H9 (cell line): Measurements from ENCODE around the gene DNAJC11. TPM values are rescaled to one million over a fixed set of nuclear protein-coding genes. Genes with fewer than 3 reads are reported as not detected.

Experiments used
- DNase-seq: peaks from one replicate; pipeline ENCODE4 v3.0.0-alpha.2; 2017
- H2AFZ ChIP-seq: one replicate; pipeline ENCODE4 v1.6.1; 2013; ENCODE audit warnings: mild to moderate bottlenecking, low read length, control low read depth, moderate library complexity
- H2AK5ac ChIP-seq: 2 replicates; pipeline ENCODE4 v1.6.1; 2013; ENCODE audit warnings: low read length, control low read depth, mixed read lengths; ENCODE audit not compliant: insufficient read length
- H2BK120ac ChIP-seq: one replicate; pipeline ENCODE4 v1.6.1; 2013; ENCODE audit warnings: low read depth, mild to moderate bottlenecking, low read length, control low read depth, inconsistent platforms; ENCODE audit not compliant: poor library complexity, severe bottlenecking
- H2BK12ac ChIP-seq: 2 replicates; pipeline ENCODE4 v1.6.1; 2013; ENCODE audit warnings: low read length, control low read depth, mixed read lengths, low read depth; ENCODE audit not compliant: insufficient read length
- H2BK15ac ChIP-seq: 2 replicates; pipeline ENCODE4 v1.6.1; 2013; ENCODE audit warnings: low read depth, low read length, control low read depth
- H2BK20ac ChIP-seq: one replicate; pipeline ENCODE4 v1.6.1; 2013; ENCODE audit warnings: low read depth, mild to moderate bottlenecking, low read length, control low read depth, inconsistent platforms; ENCODE audit not compliant: poor library complexity, severe bottlenecking
- H2BK5ac ChIP-seq: 2 replicates; pipeline ENCODE4 v1.6.1; 2013; ENCODE audit warnings: low read length, control low read depth, mixed read lengths; ENCODE audit not compliant: insufficient read length
- H3K14ac ChIP-seq: 2 replicates; pipeline ENCODE4 v1.6.1; 2013; ENCODE audit warnings: low read length, control low read depth; ENCODE audit not compliant: insufficient read depth
- H3K18ac ChIP-seq: 2 replicates; pipeline ENCODE4 v1.6.1; 2013; ENCODE audit warnings: low read depth, mild to moderate bottlenecking, mixed read lengths, low read length, control low read depth; ENCODE audit not compliant: insufficient read length
- H3K23ac ChIP-seq: 2 replicates; pipeline ENCODE4 v1.6.1; 2013; ENCODE audit warnings: low read length, control low read depth, mixed read lengths, low read depth; ENCODE audit not compliant: insufficient read length
- H3K23me2 ChIP-seq: 2 replicates; pipeline ENCODE4 v1.6.1; 2013; ENCODE audit warnings: low read depth, mild to moderate bottlenecking, mixed read lengths, low read length, control low read depth; ENCODE audit not compliant: insufficient read length, poor library complexity, severe bottlenecking
- H3K27ac ChIP-seq: 2 replicates; pipeline ENCODE4 v1.5.1; 2013; ENCODE audit warnings: low read length, control low read depth, mixed read lengths, low read depth; ENCODE audit not compliant: insufficient read length
- H3K27me3 ChIP-seq: 2 replicates; pipeline ENCODE4 v1.6.1; 2013; ENCODE audit warnings: low read length, control low read depth, inconsistent platforms; ENCODE audit not compliant: insufficient read depth
- H3K4ac ChIP-seq: 2 replicates; pipeline ENCODE4 v1.6.1; 2013; ENCODE audit warnings: low read depth, mild to moderate bottlenecking, control low read depth, inconsistent platforms, low read length, moderate library complexity
- H3K4me1 ChIP-seq: 2 replicates; pipeline ENCODE4 v1.6.1; 2013; ENCODE audit warnings: low read length, control low read depth, inconsistent platforms; ENCODE audit not compliant: insufficient read depth
- H3K4me2 ChIP-seq: 2 replicates; pipeline ENCODE4 v1.6.1; 2013; ENCODE audit warnings: low read length, control low read depth, mixed read lengths; ENCODE audit not compliant: insufficient read length, insufficient read depth
- H3K56ac ChIP-seq: 2 replicates; pipeline ENCODE4 v1.6.1; 2013; ENCODE audit warnings: low read depth, mild to moderate bottlenecking, mixed read lengths, low read length, control low read depth; ENCODE audit not compliant: insufficient read length
- H3K79me1 ChIP-seq: 2 replicates; pipeline ENCODE4 v1.6.1; 2013; ENCODE audit warnings: low read depth, mild to moderate bottlenecking, moderate library complexity, low read length, control low read depth, inconsistent platforms; ENCODE audit not compliant: insufficient read depth, poor library complexity, severe bottlenecking
- H3K79me2 ChIP-seq: 2 replicates; pipeline ENCODE4 v1.6.1; 2013; ENCODE audit warnings: low read length, control low read depth, inconsistent platforms; ENCODE audit not compliant: insufficient read depth
- H3K9ac ChIP-seq: 2 replicates; pipeline ENCODE4 v1.6.1; 2013; ENCODE audit warnings: low read length, control low read depth, mixed read lengths; ENCODE audit not compliant: insufficient read length; ENCODE audit errors: extremely low read depth
- H3K9me3 ChIP-seq: one replicate; pipeline ENCODE4 v1.6.1; 2013; ENCODE audit warnings: low read depth, low read length, inconsistent platforms; ENCODE audit not compliant: control insufficient read depth
- H3T11ph ChIP-seq: one replicate; pipeline ENCODE4 v1.6.1; 2013; ENCODE audit warnings: mild to moderate bottlenecking, low read length, control low read depth, inconsistent platforms
- H4K20me1 ChIP-seq: one replicate; pipeline ENCODE4 v1.6.1; 2013; ENCODE audit not compliant: control insufficient read depth, insufficient read length, insufficient read depth
- H4K5ac ChIP-seq: 2 replicates; pipeline ENCODE4 v1.6.1; 2013; ENCODE audit warnings: low read depth, mild to moderate bottlenecking, mixed read lengths, low read length, control low read depth; ENCODE audit not compliant: insufficient read length
- H4K8ac ChIP-seq: replicated peaks from 2 replicates; pipeline ENCODE4 v1.6.1; 2013; ENCODE audit warnings: low read length, control low read depth, mixed read lengths, low read depth; ENCODE audit not compliant: insufficient read length
- H4K91ac ChIP-seq: 2 replicates; pipeline ENCODE4 v1.6.1; 2013; ENCODE audit warnings: low read depth, mild to moderate bottlenecking, moderate library complexity, mixed read lengths, low read length, control low read depth; ENCODE audit not compliant: insufficient read length
- H3K27ac Mint-ChIP-seq, 3 experiments: 2 replicates in 2 of 3; 3 replicates in 1 of 3; pipeline ENCODE4 v1.8.0; 2020 to 2021; ENCODE audit warnings: mixed read lengths in 3 of 3, mild to moderate bottlenecking in 1 of 3, moderate library complexity in 1 of 3
- H3K27me3 Mint-ChIP-seq: 2 replicates; pipeline ENCODE4 v1.8.0; 2021; ENCODE audit warnings: low read depth, mild to moderate bottlenecking, moderate library complexity, mixed read lengths
- H3K36me3 Mint-ChIP-seq, 3 experiments: 2 replicates in 2 of 3; 3 replicates in 1 of 3; pipeline ENCODE4 v1.8.0; 2020 to 2021; ENCODE audit warnings: low read depth in 3 of 3, mixed read lengths in 3 of 3; ENCODE audit not compliant: insufficient read depth in 1 of 3
- H3K4me1 Mint-ChIP-seq, 2 experiments: 2 replicates each; pipeline ENCODE4 v1.8.0; 2020; ENCODE audit warnings: mixed read lengths in 2 of 2
- H3K4me3 Mint-ChIP-seq, 2 experiments: 2 replicates in 1 of 2; 3 replicates in 1 of 2; pipeline ENCODE4 v1.8.0; 2020 to 2021; ENCODE audit warnings: mild to moderate bottlenecking in 2 of 2, mixed read lengths in 2 of 2, moderate library complexity in 1 of 2
- H3K9me3 Mint-ChIP-seq, 2 experiments: 2 replicates in 1 of 2; 3 replicates in 1 of 2; pipeline ENCODE4 v1.8.0; 2020; ENCODE audit warnings: mild to moderate bottlenecking in 2 of 2, mixed read lengths in 2 of 2, moderate library complexity in 1 of 2
- CTCF ChIP-seq: fragments of 200-600 bp; sonication (generic); conservative IDR thresholded peaks from 3 replicates; pipeline ENCODE4 v1.8.0; 2021; ENCODE audit warnings: antibody characterized with exemption, mild to moderate bottlenecking
- WGBS: extraction: QIAGEN DNeasy Blood & Tissue Kit; methylation state at CpG from one replicate; pipeline ENCODE4 v1.1.7; 2013; ENCODE audit warnings: missing lambda C conversion rate, low lambda C conversion rate, mixed read lengths; ENCODE audit not compliant: insufficient read length; ENCODE audit errors: extremely low coverage; 5-methylcytosine and 5-hydroxymethylcytosine counted together
- total RNA-seq: library from RNA; stranded (reverse); gene quantifications from 2 replicates; pipeline ENCODE4 v1.2.1, GENCODE V29; 2021

Gene DNAJC11
- total RNA-seq, 1 experiment from 2014 or later, result 88.5 TPM

- Histone ChIP-seq H4K91ac (no peak overlapping the region), H3K4me2 (no peak overlapping the region), H3K9me3 (no peaks in the 10 kb centered on the region), H2BK120ac (no peak overlapping the region), H2BK12ac (no peak overlapping the region), H3K23me2 (peaks cover 5% of the 10 kb centered on the region), H3T11ph (no peak overlapping the region), H3K23ac (no peak overlapping the region), H3K79me2 (peaks cover 4% of the 10 kb centered on the region; the same call in 1 of the 2 replicates), H2BK5ac (no peak overlapping the region), H2BK15ac (no peak overlapping the region), H3K56ac (no peak overlapping the region), H3K9ac (no peak overlapping the region), H3K27me3 (no peaks in the 10 kb centered on the region), H3K18ac (no peak overlapping the region), H4K20me1 (peaks cover 2% of the 10 kb centered on the region), H3K79me1 (peaks cover 9% of the 10 kb centered on the region), H2AFZ (no peak overlapping the region), H3K27ac (no peak overlapping the region), H4K5ac (no peak overlapping the region), H2BK20ac (no peak overlapping the region), H2AK5ac (no peak overlapping the region), H3K4ac (no peak overlapping the region), H3K4me1 (no peaks in the 10 kb centered on the region), H3K14ac (no peak overlapping the region), H4K8ac (no peak overlapping the region)
- Mint-ChIP-seq H3K4me3 (no peak overlapping the region), H3K27ac (peak overlapping the region in 2 of 3 experiments; percentile 34 to 85; a peak in 3 of 7 replicates), H3K36me3 (peaks cover 32 to 79% (median 73%) of the 10 kb centered on the region in 3 experiments), H3K9me3 (no peaks in the 10 kb centered on the region), H3K4me1 (peaks cover 12 to 23% of the 10 kb centered on the region in 2 experiments), H3K27me3 (no peaks in the 10 kb centered on the region)
- WGBS, result no CpG with 5 or more reads among the region's 14 CpGs
- TF ChIP-seq CTCF, result no peak
- no peak for DNase-seq
These were observed 78.2 kb downstream of the DNAJC11 start for GRCh38 chr1:6623269-6623965.
